Suprapubic skin (tissue), 4 donors: ENCODE data around the gene KLHL26. TPM values are rescaled to one million over a fixed set of nuclear protein-coding genes. Genes with fewer than 3 reads are reported as not detected.

Experiments
- DNase-seq, 2 donors: peaks; one replicate each; pipeline ENCODE4 v3.0.0-alpha.2; 2019; ENCODE audit warnings: low spot score in 2 of 2
- H3K27ac ChIP-seq: fragments of 200-600 bp; sonication (generic); one replicate; pipeline ENCODE4 v1.5.1; 2019
- H3K27me3 ChIP-seq: fragments of 200-600 bp; sonication (generic); one replicate; pipeline ENCODE4 v1.5.1; 2019
- H3K36me3 ChIP-seq: fragments of 200-600 bp; sonication (generic); one replicate; pipeline ENCODE4 v1.5.1; 2019
- H3K4me1 ChIP-seq: fragments of 200-600 bp; sonication (generic); one replicate; pipeline ENCODE4 v1.5.1; 2019
- H3K4me3 ChIP-seq: fragments of 200-600 bp; sonication (generic); one replicate; pipeline ENCODE4 v1.5.1; 2019; ENCODE audit warnings: mild to moderate bottlenecking
- H3K9me3 ChIP-seq: fragments of 200-600 bp; sonication (generic); one replicate; pipeline ENCODE4 v1.5.1; 2019
- CTCF ChIP-seq, 2 donors: fragments of 200-600 bp in 1 of 2; fragments of 450-650 bp in 1 of 2; sonication (generic) in 1 of 2; IDR thresholded peaks; one replicate each; pipeline ENCODE4 v1.5.1; 2016 to 2019; ENCODE audit warnings: antibody characterized with exemption in 2 of 2, mild to moderate bottlenecking in 1 of 2, moderate library complexity in 1 of 2
- EP300 ChIP-seq: sonication (generic); formaldehyde crosslinking; IDR thresholded peaks from one replicate; pipeline ENCODE4 v1.6.1; 2017; ENCODE audit warnings: antibody characterized with exemption
- POLR2A ChIP-seq, 2 donors: fragments of 450-650 bp; IDR thresholded peaks; one replicate each; pipeline ENCODE4 v1.6.1; 2017; ENCODE audit warnings: antibody characterized with exemption in 2 of 2, mild to moderate bottlenecking in 2 of 2, moderate library complexity in 2 of 2
- POLR2AphosphoS5 ChIP-seq, 3 donors: sonication (generic); formaldehyde crosslinking; IDR thresholded peaks; one replicate each; pipeline ENCODE4 v1.6.1; 2017; ENCODE audit warnings: antibody characterized with exemption in 3 of 3
- WGBS: methylation state at CpG from one replicate; pipeline ENCODE4 v1.1.5; 2018; 5-methylcytosine and 5-hydroxymethylcytosine counted together
- total RNA-seq, 4 donors: library from RNA; depleted of rRNA; stranded (reverse); fragments of >200 nt; gene quantifications; one replicate each; pipeline ENCODE4 v1.1.0, GENCODE V29; 2016

Gene KLHL26
- total RNA-seq, 4 donors from 2014 or later, result 6.9 to 26.5 (median 11.5) TPM

GRCh38 chr19:18612051-18612771 lies 24.6 kb upstream of the KLHL26 start:
- Histone ChIP-seq H3K27me3 (peaks cover 96% of the 10 kb centered on the region), H3K27ac (no peak overlapping the region), H3K36me3 (no peaks in the 10 kb centered on the region), H3K4me1 (peaks cover 40% of the 10 kb centered on the region), H3K4me3 (peak overlapping the region; percentile 46), H3K9me3 (no peaks in the 10 kb centered on the region)
- 2% methylated on average over 22 of the region's 30 CpGs for WGBS
- TF ChIP-seq EP300, result no peak
- no peak for DNase-seq

- Histone ChIP-seq H3K36me3 (no peaks in the 10 kb centered on the region), H3K4me3 (peak within 1 kb of the TSS; percentile 46), H3K27me3 (peaks cover 90% of the 10 kb centered on the region), H3K27ac (no peak within 1 kb of the TSS), H3K9me3 (no peaks in the 10 kb centered on the region), H3K4me1 (peaks cover 33% of the 10 kb centered on the region)
- no peak for DNase-seq
- TF ChIP-seq POLR2A (IDR thresholded peaks at IDR 0.05) (no peak), POLR2AphosphoS5 (IDR thresholded peaks at IDR 0.05) (no peak), CTCF (IDR thresholded peaks at IDR 0.05) (no peak), EP300 (no peak)
- WGBS, result 8% methylated on average over 14 of the region's 70 CpGs
Observed at GRCh38 chr19:18612772-18613588, 23.8 kb upstream of the KLHL26 start, which contains the start of gene TMEM59L. TMEM59L (plus strand) TSS chr19:18612870; CDS start chr19:18612959, 89 bp downstream.

GRCh38 chr19:18613589-18614234 lies 23.1 kb upstream of the KLHL26 start:
- DNase-seq, result no peak
- no peak overlapping the region for H3K4me3 ChIP-seq
- no peaks in the 10 kb centered on the region for H3K9me3 ChIP-seq
- TF ChIP-seq POLR2A (IDR thresholded peaks at IDR 0.05), result no peak
- no peak for TF ChIP-seq EP300
- TF ChIP-seq POLR2AphosphoS5 (IDR thresholded peaks at IDR 0.05), result no peak
- TF ChIP-seq CTCF (IDR thresholded peaks at IDR 0.05), result no peak
- peaks cover 30% of the 10 kb centered on the region for H3K4me1 ChIP-seq
- no peak overlapping the region for H3K27ac ChIP-seq
- WGBS, result 31% methylated on average over 13 of the region's 23 CpGs
- H3K27me3 ChIP-seq, result peaks cover 86% of the 10 kb centered on the region
- no peaks in the 10 kb centered on the region for H3K36me3 ChIP-seq

GRCh38 chr19:18616023-18616422 lies 20.8 kb upstream of the KLHL26 start:
- 81% methylated on average over 3 of the region's 3 CpGs for WGBS
- no peak for DNase-seq
- Histone ChIP-seq H3K9me3 (no peaks in the 10 kb centered on the region), H3K4me1 (peaks cover 23% of the 10 kb centered on the region), H3K27me3 (peaks cover 69% of the 10 kb centered on the region), H3K4me3 (no peak overlapping the region), H3K27ac (no peak overlapping the region), H3K36me3 (no peaks in the 10 kb centered on the region)
- TF ChIP-seq POLR2AphosphoS5 (IDR thresholded peaks at IDR 0.05) (no peak), CTCF (IDR thresholded peaks at IDR 0.05) (no peak), EP300 (no peak), POLR2A (IDR thresholded peaks at IDR 0.05) (no peak)

DNA sequence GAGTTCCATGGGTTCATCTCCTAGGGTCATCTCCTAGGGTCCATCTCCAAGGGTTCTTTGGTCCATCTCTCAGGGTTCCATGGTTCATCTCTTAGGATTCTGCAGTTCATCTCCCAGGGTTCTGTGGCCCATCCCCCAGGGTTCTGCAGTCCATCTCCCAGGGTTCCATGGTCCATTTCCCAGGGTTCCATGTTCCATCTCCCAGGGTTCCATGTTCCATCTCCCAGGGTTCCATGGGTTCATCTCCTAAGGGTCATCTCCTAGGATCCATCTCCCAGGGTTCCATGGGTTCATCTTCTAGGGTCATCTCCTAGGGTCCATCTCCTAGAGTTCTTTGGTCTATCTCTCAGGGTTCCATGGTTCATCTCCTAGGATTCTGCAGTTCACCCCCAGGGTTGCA lies 19.3 kb upstream of the KLHL26 start:
- Histone ChIP-seq H3K9me3 (no peaks in the 10 kb centered on the region), H3K4me3 (no peak overlapping the region), H3K4me1 (peaks cover 8% of the 10 kb centered on the region), H3K36me3 (no peaks in the 10 kb centered on the region), H3K27ac (no peak overlapping the region), H3K27me3 (peaks cover 54% of the 10 kb centered on the region)
- no peak for DNase-seq
- TF ChIP-seq CTCF (IDR thresholded peaks at IDR 0.05) (no peak), POLR2A (IDR thresholded peaks at IDR 0.05) (no peak), POLR2AphosphoS5 (IDR thresholded peaks at IDR 0.05) (no peak), EP300 (no peak)
